Ovary (tissue), 3 donors: ENCODE results near the gene TCL1B.

ENCODE experiments used
- POLR2A ChIP-seq: fragments of 450-650 bp; IDR thresholded peaks from one replicate; pipeline ENCODE4 v1.6.1; 2017; ENCODE audit warnings: antibody characterized with exemption, mild to moderate bottlenecking, moderate library complexity
- TF ChIP-seq, protein P1 (sequence below), 3 donors: fragments of 450-650 bp in 2 of 3; fragments of 200-600 bp in 1 of 3; IDR thresholded peaks; one replicate each; pipeline versions ENCODE4 v1.5.1 to v1.8.0; 2016 to 2022; ENCODE audit warnings: antibody characterized with exemption in 3 of 3, mild to moderate bottlenecking in 1 of 3
- donor health status: DM: no; HTN: no; CAD: no.

DNA sequence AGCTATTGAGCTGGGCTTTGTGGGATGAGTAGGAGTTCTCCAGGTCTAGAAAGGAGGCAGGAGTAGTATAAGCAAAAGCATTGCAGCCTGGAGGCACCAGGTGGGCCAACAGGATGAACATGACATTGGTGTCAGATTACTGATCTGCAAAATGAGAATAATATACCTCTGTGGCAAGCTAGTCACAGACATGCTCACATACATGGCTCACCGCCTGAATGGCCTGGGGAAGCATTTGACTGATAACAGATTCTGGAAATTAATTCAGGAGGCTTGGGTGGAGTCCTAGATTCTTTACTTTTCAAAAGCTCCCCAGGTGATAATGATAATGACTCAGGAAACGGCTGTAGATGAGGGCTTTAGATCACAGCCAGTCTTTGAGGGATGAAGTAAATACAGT is 709 bp downstream of the TCL1B start:
- TF ChIP-seq, protein P1, sequence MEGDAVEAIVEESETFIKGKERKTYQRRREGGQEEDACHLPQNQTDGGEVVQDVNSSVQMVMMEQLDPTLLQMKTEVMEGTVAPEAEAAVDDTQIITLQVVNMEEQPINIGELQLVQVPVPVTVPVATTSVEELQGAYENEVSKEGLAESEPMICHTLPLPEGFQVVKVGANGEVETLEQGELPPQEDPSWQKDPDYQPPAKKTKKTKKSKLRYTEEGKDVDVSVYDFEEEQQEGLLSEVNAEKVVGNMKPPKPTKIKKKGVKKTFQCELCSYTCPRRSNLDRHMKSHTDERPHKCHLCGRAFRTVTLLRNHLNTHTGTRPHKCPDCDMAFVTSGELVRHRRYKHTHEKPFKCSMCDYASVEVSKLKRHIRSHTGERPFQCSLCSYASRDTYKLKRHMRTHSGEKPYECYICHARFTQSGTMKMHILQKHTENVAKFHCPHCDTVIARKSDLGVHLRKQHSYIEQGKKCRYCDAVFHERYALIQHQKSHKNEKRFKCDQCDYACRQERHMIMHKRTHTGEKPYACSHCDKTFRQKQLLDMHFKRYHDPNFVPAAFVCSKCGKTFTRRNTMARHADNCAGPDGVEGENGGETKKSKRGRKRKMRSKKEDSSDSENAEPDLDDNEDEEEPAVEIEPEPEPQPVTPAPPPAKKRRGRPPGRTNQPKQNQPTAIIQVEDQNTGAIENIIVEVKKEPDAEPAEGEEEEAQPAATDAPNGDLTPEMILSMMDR (IDR thresholded peaks at IDR 0.05) = no peak
- no peak for TF ChIP-seq POLR2A
